Activated naive CD4-positive, alpha-beta T cell treated with anti-CD3 and anti-CD28 coated beads, Interleukin-2, amount 50 U/mL, for 16 hours (primary cell): ENCODE measurements around the gene TMEM163.
"Not testable (repeated sequence)": the region's sequence is repeated elsewhere in the genome, so short reads cannot be mapped to it uniquely, and the experiment has no call there.

ENCODE experiments used
- DNase-seq: peaks from one replicate; pipeline ENCODE4 v3.0.0-alpha.2; 2020

TMEM163 gene

DNA sequence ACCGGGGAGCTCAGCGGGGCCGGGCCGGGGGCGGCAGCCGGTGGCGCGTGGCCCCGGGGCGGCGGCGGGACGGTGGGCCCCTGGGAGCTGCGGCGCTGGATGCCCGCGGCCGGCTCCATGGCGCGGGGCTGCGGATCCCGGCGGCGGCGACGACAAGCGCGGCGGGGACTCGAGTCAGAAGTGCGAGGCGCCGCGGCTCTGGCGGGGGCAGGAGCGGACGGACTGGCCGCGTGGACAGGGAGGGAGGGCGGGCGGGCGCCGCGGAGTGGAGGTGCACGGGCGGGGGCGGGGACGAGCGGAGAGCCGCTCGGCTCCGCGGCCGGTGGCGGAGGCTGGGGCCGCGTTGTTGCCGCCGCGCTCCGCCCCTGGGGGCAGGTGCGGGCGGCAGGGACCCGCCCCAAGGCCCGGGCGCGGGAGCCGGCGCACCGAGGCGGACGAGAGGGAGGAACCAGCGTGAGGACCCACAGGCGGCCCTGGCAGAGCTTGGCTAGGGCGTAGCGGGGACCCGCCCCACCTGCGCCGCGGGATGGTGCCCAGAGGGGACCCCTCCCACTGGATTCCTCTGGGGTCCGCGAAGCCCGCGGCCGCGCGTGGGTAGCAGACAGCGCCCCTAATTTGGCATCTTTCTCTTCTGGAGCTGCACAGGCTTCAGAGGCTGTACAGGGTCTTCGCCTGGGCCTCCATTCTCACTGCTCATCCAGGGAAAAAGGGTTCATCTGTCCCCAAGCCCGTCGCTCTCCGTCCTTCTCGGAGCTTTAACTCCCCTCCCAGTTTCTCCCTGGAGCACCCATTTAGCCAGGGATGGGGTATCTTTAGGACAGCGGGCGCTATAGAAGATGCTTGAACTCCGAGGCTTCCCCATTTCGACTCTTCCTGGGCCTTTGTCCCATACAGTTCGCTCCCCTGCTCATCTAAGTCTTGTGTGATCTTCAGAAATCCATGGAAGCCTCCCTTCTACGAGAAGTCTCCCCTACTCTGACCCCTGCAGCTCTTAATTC, at the start of gene TMEM163:
TMEM163 (minus strand) TSS at position 184 of the 998 bp plus-strand sequence.
- DNase-seq: peak; percentile 31

GRCh38 chr2:134766583-134766982, 47.8 kb upstream of the TMEM163 start:
- DNase-seq: no peak

- no peak for DNase-seq
Observed at GRCh38 chr2:134765987-134766386, 47.2 kb upstream of the TMEM163 start.

GRCh38 chr2:134764164-134764563, 45.4 kb upstream of the TMEM163 start:
- no peak for DNase-seq

GRCh38 chr2:134763164-134763710, 44.4 kb upstream of the TMEM163 start:
- DNase-seq: no peak

DNA sequence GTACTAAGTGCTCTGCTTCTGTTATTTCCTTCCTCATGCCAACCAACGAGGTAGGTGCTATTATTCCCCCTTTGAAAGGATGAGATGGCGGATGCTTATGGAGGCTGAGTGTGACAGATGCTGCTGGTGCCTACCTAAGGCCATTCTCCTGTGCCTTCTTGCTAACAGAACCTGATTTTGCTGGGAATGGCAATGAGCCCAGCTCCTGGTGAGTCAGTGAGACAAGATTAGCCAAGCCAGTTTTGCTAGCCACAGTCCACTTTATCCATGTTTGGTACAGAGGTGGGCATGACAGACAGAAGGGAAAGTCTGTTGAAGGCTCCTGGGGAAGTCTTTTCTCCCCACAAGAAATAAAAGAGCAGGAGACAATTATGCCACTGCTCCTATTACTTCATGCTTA, 43.7 kb upstream of the TMEM163 start:
- no peak for DNase-seq

GRCh38 chr2:134760385-134760784, 41.6 kb upstream of the TMEM163 start:
- no peak for DNase-seq

DNA sequence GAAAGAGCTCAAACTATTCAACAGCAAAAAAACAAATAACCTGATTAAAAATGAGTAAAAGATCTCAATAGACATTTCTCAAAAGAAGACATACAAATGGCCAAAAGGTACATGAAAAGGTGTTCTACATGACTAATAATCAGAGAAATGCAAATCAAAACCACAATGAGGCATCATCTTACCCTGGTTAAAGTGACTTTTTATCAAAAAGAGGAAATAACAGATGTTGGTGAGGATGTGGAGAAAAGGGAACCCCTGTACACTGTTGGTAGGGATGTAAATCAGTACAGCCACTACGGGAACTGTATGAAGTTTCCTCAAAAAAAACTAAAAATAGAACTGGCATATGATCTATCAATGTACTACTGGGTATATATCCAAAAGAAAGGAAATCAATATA, 39.8 kb upstream of the TMEM163 start:
- DNase-seq: no peak

GRCh38 chr2:134751981-134752380, 33.2 kb upstream of the TMEM163 start:
- DNase-seq: not testable (repeated sequence)

GRCh38 chr2:134745546-134745945, 26.7 kb upstream of the TMEM163 start:
- DNase-seq: no peak

DNA sequence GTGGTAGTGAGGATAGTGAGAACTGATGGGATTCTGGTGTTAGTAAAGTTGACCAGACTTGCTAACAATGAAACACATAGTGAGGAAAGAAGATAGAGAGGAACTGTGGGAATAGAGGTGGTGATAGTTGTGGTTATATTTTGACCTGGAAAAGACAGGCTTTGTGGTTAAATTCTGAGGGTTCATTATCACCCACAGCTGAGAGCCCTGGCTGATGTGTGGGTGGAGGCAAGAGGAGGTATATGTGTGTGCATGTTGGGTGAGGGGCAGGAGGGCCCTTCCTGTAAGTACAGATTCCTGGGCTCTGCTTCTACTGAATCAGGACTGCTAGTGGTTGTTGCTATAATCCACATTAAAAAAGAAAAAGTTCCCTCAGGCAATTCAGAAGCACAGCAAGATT, 26.2 kb upstream of the TMEM163 start:
- DNase-seq: no peak

DNA sequence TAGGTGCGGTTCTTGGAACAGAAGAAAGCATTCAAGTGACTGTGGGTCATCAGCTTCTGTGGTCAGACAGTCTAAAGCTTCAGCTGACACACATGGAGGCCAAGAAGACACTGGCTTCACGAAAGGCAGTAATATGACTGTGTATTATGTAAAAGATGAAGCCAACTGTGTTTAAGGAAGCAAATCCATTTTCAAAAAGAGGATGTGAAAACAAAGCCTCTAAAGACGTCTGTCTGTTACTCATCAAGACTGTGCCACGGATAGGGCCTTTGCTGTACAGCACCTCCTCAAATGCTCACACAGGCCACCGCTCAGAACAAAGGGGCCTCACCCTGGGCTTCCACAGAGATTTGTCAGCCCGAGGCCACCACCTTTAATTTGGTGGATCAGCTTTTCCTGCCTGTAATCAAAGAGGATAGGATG, 21.1 kb upstream of the TMEM163 start:
- DNase-seq: no peak

DNA sequence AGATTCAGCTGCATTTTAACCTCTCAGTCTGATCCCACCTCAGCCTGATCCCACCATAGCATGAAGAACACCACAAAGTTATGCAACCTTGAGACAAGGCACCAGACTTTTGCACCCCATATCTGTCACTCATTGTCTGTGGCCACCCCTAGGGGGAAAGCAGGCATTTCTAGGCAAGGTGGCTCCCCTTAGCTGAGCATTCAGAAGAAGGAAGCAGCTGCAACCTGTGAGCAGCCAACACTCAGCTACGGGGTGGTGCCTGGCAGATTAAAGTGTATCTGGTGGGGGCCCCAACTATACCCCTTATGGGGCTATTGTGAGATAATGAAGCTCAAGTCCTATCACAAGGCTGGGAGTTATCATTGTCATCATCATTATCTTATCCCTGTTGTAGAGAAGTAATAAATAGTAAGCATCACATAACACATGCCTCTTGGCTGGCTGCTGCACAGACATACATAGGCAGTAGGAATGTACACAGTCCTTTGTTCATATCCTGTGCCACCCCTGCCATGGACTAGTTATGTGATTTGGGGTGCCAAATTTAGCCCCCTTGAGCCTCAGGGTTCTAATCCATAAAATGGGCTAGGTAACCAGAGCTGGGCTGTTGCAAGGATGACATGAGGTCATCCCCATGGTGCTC, 20.6 kb upstream of the TMEM163 start:
- no peak for DNase-seq

GRCh38 chr2:134738141-134738870, 19.5 kb upstream of the TMEM163 start:
- DNase-seq: no peak

DNA sequence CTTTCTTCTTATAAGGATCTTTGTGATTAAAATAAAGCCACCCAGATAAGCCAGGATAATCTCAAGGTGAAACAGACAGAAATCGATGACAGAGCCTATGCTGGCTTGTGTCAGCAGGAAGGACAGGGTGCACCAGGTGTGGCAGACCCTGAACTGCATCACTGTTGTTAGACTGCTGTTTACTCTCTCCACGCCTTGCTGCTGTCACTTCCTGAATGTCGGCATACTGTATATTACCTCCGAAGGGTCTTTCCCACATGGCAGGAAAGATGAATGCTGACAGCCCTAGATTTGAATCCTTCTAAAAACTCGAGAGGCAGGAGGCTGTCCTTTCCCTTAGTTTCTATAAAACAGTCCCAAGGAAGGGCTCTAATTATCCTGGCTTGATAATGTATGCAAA, 18.9 kb upstream of the TMEM163 start:
- DNase-seq: no peak

- DNase-seq: no peak
Observed at GRCh38 chr2:134736167-134736880, 17.5 kb upstream of the TMEM163 start.

DNA sequence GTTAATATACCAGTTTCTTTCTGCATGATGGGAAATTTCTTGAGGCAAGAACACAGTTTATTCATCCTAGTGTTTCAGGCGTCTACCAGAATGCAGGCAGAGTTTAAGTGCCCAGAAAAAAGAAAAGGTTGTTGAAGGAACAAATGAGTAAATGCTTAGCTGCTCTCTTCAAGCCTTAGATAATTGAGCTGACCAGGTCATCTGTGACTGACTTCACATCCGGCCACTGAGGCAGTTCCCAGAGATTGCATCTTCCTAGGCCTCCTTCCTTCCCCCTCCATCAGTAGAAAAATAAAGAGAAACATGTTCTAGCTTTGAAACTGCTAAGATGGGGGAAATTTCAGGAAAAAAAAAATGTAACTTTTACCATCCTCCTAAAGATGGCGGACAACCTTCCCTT, 9.4 kb upstream of the TMEM163 start:
- DNase-seq: no peak

DNA sequence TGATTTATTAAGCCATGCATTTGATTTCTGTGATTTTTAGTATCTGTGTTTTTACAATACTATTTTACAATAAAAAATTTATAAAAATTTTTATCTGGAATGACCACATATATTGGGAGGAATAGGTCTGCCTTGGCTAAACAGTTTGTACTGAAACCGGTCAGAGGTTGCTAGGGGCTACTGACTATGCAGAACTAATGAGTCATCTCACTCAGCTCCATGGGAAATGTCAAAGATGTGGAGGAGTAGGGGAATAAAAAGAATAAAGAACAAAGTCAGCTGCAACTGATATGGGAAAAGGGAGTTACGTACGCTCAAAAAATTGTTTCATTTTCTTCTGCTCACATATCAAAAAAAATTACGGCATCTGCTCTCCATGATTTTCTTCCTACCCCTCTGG, 8.6 kb upstream of the TMEM163 start:
- no peak for DNase-seq

- DNase-seq: no peak
Observed at GRCh38 chr2:134726645-134727044, 7.8 kb upstream of the TMEM163 start.

- DNase-seq: no peak
Observed at GRCh38 chr2:134725876-134726275, 7.1 kb upstream of the TMEM163 start.

GRCh38 chr2:134724341-134724740, 5.5 kb upstream of the TMEM163 start:
- no peak for DNase-seq

DNA sequence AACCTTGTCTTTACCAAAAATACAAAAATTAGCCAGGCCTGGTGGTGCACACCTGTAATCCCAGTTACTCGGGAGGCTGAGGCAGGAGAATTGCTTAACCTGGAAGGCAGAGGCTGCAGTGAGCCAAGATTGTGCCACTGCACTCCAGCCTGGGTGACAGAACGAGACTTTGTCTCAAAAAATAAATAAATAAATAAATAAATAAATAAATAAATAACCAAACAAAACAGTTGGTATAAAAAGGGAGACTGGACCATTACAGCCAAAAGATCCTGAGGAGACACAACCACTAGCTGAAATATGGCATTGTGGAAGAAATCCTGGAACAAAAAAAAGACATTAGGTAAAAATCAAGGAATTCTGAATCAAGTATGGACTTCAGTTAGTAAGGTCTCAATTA, 4.9 kb upstream of the TMEM163 start:
- not testable (repeated sequence) for DNase-seq
